NCI-H82 (cell line): ENCODE data around the gene PHACTR1.
"Not testable (repeated sequence)": the region's sequence is repeated elsewhere in the genome, so short reads cannot be mapped to it uniquely, and the experiment has no call there.

Source experiments
- DNase-seq: peaks from one replicate; lab custom pipeline; 2025; lab: John Stamatoyannopoulos, UW

The PHACTR1 gene

DNA sequence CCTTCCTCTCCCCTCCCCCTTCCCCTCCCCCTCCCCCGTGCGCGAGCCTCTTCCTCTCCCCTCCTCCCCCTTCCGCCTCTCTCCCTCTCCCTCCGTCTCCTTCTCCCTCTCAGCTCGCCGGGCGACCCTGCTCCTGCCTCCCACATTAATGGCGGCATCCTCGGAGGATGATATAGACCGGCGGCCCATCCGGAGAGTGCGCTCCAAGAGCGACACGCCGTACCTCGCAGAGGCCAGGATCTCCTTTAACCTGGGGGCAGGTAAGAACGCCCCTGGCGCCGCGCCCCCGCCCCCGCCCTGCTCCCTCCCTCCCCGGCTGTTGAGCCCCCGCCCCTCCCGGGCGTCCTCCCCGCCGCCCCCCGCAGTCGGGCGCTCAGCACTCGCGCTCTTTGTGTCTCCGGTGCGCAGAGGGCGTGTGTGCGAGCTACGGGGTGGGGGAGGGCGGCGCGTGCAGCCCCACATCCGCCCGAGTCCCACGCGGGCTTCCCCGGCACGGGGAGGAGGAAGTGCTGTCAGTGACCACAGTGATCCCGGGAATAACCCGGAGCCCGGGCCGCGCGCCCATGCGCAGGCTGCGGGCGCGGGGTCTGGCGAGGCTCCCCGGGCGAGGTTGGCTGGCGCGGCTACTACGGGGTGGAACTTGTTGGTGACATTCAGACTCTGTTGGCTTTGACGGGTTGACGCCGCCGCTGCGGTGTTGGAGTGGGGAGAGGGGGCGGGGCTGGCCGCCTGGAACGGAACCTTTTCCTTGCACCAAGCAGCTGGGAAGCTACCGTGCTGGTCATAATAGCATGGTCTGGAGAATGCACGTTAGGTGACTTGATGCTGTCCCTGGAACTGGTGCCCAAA is 33.2 kb downstream of the PHACTR1 start:
- DNase-seq = peak; percentile 83

DNA sequence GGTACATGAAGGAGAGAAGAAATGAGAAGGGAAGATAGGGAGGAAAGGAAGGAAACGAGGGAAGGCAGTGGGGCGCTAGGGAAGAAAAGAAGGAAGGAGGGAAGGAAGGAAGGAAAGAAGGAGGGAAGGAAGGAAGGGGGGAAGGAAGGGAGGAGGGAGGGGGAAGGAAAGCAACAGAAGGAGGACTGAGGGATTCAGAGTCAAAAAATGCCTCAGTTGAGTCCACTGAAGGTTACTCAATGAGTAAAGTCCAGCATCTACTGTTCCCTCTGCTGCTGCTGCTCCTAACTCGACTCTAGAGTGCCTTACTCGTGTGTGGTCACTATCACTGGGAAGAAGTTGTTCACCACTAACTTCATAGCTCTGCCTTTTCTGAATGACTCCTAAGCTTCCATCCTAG is 33.8 kb downstream of the PHACTR1 start:
- DNase-seq = peak; percentile 18

DNA sequence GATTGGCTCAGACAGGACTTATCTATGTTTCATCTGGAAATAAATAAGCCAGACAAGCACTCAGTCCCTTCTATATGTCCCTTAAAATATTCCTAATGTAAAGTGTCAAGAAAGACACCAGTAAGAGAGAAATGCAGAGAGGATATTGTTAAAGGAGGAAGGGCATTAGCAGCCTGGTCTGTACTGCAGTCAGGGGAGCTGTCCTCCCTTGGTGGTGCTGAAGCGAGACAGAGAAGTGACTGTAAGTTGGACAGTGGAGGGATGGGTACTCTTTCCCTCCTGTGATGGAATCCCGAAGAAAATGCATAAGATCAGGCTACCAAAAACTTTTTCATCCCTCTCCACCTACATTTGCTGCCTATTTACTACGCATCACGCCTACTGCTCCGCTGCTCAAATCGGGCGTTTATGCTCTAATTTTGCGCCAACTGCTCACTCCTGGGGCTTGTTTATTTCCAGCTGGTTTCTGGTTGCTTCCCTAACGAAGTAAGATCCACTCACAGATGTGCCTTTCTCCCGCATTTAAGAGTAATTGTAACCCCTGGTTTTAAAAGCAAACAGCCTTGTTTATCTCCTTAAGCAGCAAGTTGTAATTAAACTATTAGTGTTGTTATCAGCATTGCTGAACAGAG is 35.2 kb downstream of the PHACTR1 start:
- peak; percentile 44 for DNase-seq

DNA sequence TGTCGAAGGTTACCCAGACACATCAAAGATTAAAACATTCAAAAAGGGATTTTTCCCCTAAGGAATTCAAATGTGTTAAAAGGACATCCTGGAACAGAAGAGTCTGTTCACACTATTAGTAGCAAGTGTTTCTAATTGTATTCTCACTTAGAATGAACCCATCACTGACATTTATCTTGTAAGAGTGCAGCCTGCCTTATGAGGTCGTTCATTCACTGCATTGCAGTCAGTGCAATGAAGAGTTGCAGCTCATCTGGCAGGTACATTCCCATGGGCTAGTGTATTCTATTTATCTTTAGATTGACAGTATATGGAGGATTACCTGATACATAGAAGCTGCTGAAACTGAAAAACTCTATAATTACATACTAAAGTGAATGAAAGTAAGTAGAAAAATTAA is 36.5 kb downstream of the PHACTR1 start:
- no peak for DNase-seq

DNA sequence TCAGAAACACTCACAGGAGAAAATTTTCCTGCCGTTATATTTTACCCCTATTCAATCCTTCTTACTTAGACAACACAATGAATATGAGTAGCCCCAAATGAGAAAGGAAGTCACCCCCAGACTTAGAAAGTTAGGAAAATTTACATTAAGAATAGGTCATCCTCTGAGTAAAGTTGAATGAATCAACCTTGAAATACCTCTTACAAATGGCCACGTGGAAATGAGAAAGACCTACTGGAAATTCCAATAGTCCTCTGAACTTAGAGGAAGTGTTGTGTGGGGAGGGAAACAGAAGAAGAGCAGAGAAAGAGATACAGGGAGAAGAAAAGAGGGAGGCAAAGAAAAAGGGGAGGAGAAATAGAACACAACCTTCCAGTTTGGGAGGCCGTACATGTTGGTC is 43.7 kb downstream of the PHACTR1 start:
- no peak for DNase-seq

DNA sequence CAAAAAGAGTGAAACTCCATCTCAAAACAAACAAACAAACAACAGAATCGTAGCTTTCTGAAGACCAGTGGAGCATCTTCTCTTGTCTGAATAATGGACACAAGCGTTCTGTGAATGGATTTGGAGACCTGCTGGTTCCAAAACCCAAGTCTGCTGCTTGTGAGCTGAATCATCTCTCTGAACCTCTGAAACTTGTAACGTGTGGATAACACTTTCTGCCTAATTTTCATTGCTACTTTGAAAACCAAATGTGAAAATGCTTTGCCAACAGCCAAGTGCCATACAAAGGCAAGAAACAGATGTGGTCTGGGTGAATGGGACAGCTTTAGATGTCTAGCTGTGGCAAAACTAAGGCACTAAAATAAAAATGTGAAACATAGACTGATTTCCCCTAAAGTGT is 44.3 kb downstream of the PHACTR1 start:
- DNase-seq = no peak

DNA sequence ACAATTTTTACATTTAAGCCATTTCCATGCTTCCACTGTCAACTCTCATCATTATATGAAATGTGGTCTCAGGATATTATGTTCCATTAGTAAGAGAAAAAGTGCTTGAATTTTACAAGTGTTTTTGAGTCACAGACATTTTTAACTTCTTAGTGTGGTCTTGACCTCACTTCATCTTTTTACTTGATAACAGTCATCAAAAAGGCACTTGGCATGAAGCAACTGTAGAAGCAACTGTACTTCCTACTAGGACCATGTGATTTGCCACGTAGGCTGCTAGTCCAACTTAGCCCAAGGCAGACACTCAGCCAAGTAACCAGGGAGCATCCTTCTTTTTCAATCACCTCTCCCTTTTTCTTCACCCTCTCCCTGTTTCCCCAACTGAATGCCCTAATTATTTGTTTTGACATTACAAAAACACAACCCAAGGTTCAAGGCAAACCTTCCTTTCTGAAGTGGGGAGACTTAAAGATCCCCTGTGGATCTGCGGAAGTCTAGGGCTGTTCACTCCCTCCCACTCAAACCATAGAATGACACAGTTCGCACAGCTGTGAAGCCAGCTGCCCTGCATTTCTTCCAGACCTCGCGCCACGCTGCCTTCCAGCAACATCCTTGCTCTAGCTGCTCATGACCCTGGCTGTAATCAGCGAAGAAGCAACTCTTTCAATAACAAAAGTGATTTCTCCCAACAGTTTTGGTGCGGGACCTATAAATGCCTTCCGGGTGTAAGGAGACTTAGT is 45.0 kb downstream of the PHACTR1 start:
- DNase-seq = no peak

- DNase-seq = not testable (repeated sequence)
Measured at GRCh38 chr6:12762731-12763434, 46.3 kb downstream of the PHACTR1 start.

GRCh38 chr6:12766365-12766764 is 49.8 kb downstream of the PHACTR1 start:
- DNase-seq = no peak

GRCh38 chr6:12767016-12767415 is 50.4 kb downstream of the PHACTR1 start:
- DNase-seq = peak; percentile 30

DNA sequence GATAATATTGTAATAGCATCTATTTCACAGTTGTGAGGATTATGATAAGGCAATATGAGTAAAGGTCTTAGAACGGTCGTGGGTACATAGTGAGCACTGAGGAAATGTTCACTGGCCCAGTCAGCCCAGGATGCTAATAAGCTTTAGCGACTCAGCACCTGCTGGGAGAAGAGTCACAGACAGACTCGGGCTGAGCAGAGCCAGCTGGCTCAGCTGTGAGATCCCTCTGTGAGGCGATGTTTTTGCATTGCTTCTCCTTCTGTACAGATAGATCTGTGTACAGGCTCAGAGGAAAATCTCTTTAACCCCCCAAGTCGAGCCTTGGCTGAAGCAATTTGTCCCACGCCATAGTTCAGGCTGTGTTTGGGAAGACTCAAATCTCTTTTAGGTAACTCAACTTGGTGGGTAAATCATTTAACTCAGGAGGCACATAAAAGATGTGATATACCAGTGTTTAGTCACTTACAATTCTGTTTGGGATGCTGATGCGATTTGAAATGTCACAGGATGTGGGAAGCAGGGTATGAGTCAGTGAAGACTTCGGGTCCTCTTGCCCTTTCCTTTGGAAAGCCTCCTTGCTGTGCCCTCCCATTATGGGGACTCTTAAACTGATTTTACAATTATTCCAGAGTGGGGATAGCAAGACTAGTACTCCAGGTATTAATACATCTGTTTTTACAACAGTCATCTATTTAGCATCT is 53.1 kb downstream of the PHACTR1 start:
- DNase-seq = peak; percentile 94

DNA sequence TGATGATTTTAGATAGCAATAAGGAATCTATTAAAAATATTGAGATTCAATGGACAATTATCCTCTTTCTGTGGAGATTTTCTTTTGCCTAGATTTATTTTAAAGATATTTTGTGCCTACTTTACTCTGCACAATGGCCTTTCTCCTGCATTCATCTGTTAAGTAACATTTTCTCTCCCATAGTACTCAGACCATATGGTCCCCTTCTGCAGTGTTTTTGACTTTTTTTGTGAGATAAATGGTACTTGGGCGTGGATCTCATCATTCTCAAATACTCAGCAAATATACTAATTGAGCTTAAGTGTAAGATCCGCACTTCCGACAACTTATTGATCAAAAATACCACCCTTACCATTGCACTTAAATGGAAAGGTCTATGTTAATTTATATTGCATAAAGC is 55.8 kb downstream of the PHACTR1 start:
- no peak for DNase-seq

DNA sequence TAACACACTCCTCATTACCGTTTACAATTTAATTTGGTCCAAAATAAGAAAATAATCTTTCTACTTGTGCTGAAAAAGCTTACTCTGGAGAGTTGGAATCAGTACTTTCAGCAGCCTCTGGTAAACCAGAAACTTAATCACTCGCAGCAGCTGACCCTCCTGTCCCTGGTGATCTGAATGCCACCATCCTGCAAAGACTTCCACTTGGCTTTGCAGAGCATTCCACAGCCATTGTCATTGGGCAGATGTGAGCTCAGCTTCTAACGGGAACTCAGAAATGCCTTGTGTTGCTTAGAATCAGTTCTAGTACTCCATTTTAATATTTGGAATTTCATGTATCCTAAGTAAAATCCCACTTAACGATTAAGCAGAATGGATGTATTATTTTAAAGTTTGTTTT is 59.7 kb downstream of the PHACTR1 start:
- DNase-seq = peak; percentile 16

DNA sequence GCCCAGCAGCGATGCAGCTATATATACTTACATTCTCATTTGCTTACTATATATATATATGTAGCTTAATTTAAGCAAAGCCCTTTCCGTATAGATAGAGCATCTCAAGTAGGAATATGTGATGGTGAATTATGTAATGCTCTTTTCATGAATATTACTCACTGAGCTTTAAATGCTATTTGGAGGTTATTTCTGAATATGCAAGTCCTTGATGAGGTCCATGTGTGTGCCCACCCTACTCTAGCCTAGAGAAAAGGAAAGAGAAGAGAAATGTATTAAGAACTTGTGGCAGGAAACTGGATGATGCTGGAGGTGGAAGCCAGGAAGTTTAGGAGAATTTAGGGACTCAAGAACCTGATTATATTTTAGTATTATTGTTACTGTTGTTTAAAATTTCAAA is 63.2 kb downstream of the PHACTR1 start:
- DNase-seq = no peak

- peak; percentile 12 for DNase-seq
Measured at GRCh38 chr6:12782136-12782535, 65.6 kb downstream of the PHACTR1 start.

DNA sequence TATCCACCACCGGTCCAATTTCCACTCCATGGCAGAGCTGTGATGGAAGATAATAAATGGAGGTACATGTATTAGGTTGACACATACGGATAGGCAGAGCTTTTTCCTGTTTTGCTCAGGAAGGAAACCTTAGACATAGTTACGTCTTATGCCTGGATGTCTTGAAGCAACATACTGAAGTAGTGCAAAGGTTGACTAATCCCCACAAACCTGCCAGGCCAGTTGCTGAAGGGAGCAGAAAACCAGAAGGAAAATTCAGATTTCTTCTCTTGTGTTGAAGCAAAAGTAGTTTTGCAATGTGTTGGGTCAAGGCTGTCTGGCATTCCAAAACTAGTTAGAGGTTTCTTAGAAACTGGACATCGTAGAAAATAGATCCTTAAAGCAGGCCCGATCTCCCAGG is 68.7 kb downstream of the PHACTR1 start:
- no peak for DNase-seq

- no peak for DNase-seq
Measured at GRCh38 chr6:12785921-12786320, 69.4 kb downstream of the PHACTR1 start.

DNA sequence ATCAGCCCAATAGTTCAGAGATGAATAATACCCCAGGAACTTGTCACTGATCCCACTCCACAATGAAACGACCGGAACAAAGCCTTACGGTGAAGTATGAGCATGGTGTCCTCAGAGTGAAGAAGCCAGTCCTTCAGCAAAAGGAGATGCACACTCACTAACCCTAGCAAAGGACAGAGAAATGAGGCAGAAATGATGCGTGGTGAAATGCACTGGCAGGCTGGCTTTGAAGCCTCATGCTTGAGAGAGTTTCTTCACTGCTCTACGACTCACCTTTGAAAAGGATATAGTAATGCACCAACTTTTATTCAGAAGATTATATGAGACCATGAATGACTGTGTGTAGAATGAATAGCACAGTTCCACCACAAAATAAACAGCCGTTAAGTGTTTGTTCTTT is 74.8 kb downstream of the PHACTR1 start:
- no peak for DNase-seq

DNA sequence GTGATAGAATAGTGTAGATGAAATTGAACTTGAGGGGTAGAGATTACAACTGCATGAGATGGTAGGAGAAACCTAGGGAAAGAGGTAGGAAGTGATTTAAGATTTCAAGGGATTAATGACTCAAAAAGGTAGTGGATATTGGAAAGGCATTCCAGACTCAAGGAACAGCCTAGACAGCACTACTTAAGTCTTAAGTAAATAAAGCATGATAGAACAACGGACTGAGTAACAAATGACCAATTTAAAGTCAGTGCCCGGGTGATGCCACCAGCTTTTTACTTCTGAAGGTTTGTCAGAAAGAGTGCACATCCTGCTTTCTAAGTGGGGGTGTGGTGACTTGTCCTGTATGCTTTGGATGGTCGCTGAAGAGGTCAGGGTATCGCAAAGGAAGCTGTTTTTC is 81.8 kb downstream of the PHACTR1 start:
- DNase-seq = no peak

DNA sequence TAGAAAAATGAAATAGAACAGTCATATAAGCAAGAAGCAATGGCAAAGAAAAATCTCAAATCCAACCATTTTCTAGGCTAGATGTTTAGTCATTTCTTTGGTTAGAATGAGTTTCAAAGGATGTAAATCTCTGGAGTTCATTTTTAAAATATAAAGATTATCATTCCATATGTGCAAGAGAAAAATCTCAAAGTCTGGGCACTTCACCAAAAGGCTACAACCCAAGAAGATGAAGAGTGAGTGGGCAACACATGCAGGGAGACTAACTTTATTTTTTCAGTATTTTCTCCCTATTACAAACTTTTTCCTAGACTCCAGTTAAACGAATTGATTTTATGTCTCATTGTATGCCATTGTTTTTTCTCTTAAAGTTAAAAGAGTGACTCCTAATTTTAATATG is 83.6 kb downstream of the PHACTR1 start:
- DNase-seq = no peak

DNA sequence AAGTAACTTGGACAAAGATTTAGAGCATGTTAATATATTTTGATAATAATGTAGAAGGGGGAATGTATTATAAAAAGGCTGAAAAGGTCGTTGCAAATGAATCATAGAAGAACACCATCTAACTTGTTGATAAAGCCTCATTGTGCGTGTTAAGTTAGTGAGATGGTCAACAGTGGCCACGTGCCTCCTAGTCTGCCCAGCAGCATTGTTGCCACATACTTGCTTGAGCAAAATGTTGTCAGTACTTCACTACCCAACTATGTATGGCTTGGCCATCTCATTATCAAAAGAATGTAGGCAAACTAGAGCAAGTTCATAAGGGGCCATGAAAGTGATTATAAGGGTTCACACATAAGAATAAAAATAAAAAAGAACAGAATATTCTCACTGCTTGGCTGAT is 84.6 kb downstream of the PHACTR1 start:
- DNase-seq = no peak

GRCh38 chr6:12802440-12802839 is 85.9 kb downstream of the PHACTR1 start:
- DNase-seq = no peak
